ENCODE measurements around the gene CBR1. TPM values are rescaled to one million over a fixed set of nuclear protein-coding genes. Genes with fewer than 3 reads are reported as not detected.

Gene CBR1
- total and polyA plus RNA-seq, 2 of the 13 experiments (the other 11 are each of a cell fraction or from before 2014, with no cell fraction given) = 33.7 to 38.7 TPM

- no peak for TF ChIP-seq BCLAF1 (IDR thresholded peaks at IDR 0.05)
- TF ChIP-seq ZNF18 (CRISPR knock-in tag; IDR thresholded peaks at IDR 0.05; ENCODE audit: insufficient replicate concordance) = peak; percentile 54
- TF ChIP-seq USF2 (IDR thresholded peaks at IDR 0.05; ENCODE audit: low read depth, low read length) = peak; percentile 90
- peak; percentile 93; the same call in 1 of the 2 replicates for TF ChIP-seq USF2 (CRISPR knock-in tag; IDR thresholded peaks at IDR 0.05; ENCODE audit: borderline replicate concordance)
- TF ChIP-seq IRF1 (CRISPR knock-in tag; IDR thresholded peaks at IDR 0.05; ENCODE audit: low read depth) = no peak
- 0 out of 2 replicates have a peak, but pooled peaks have one; percentile 24 for TF ChIP-seq ZNF460 (CRISPR knock-in tag; IDR thresholded peaks at IDR 0.05; ENCODE audit: borderline replicate concordance)
- peak; percentile 52; the same call in 1 of the 2 replicates for TF ChIP-seq ZNF766 (CRISPR knock-in tag; IDR thresholded peaks at IDR 0.05; ENCODE audit: borderline replicate concordance)
- peak; percentile 61; the same call in 1 of the 2 replicates for TF ChIP-seq ZFP91 (CRISPR knock-in tag; IDR thresholded peaks at IDR 0.05; ENCODE audit: borderline replicate concordance)
- TF ChIP-seq ZNF253 (CRISPR knock-in tag; IDR thresholded peaks at IDR 0.05; ENCODE audit: borderline replicate concordance) = peak; percentile 87
- peak; percentile 69; the same call in 1 of the 2 replicates for TF ChIP-seq PHF8 (CRISPR knock-in tag; IDR thresholded peaks at IDR 0.05)
- no peak for TF ChIP-seq GPBP1L1 (CRISPR knock-in tag; IDR thresholded peaks at IDR 0.05)
- no peak for TF ChIP-seq LBX2 (CRISPR knock-in tag; IDR thresholded peaks at IDR 0.05; ENCODE audit: borderline replicate concordance)
- TF ChIP-seq SIN3B (IDR thresholded peaks at IDR 0.05; ENCODE audit: low read length) = no peak
- TF ChIP-seq ZNF639 (CRISPR knock-in tag; conservative IDR thresholded peaks at IDR 0.05) = no peak
Measured at GRCh38 chr21:36069713-36070583, at the start of gene CBR1 (continued).
